HG03025 (cell line): ENCODE results near the gene IER5.

Source experiments
- ATAC-seq: cut with Tn5 transposase; IDR thresholded peaks from one replicate; pipeline ENCODE4 v1.9.1; 2021; ENCODE audit warnings: mild to moderate bottlenecking, moderate library complexity; ENCODE audit not compliant: unreplicated experiment, low FRiP score

The IER5 gene

GRCh38 chr1:181095763-181096184 is 7.3 kb downstream of the IER5 start:
- no peak for ATAC-seq

- ATAC-seq = no peak
Observed at GRCh38 chr1:181097242-181097641, 8.7 kb downstream of the IER5 start.

GRCh38 chr1:181099152-181100014 is 10.9 kb downstream of the IER5 start:
- no peak for ATAC-seq

- no peak for ATAC-seq
Observed at GRCh38 chr1:181100015-181100905, 11.8 kb downstream of the IER5 start.

GRCh38 chr1:181100934-181101333 is 12.4 kb downstream of the IER5 start:
- ATAC-seq = no peak

GRCh38 chr1:181101581-181102226 is 13.2 kb downstream of the IER5 start:
- no peak for ATAC-seq

GRCh38 chr1:181102841-181103240 is 14.3 kb downstream of the IER5 start:
- no peak for ATAC-seq

GRCh38 chr1:181103399-181103798 is 14.9 kb downstream of the IER5 start:
- ATAC-seq = no peak

GRCh38 chr1:181104042-181104789 is 15.7 kb downstream of the IER5 start:
- ATAC-seq = no peak

- peak; percentile 23 for ATAC-seq
Observed at GRCh38 chr1:181104790-181105133, 16.3 kb downstream of the IER5 start.

GRCh38 chr1:181105134-181106021 is 16.9 kb downstream of the IER5 start:
- peak; percentile 70 for ATAC-seq

- ATAC-seq = no peak
Observed at GRCh38 chr1:181106022-181106312, 17.5 kb downstream of the IER5 start.

GRCh38 chr1:181106479-181106878 is 18.0 kb downstream of the IER5 start:
- ATAC-seq = no peak

GRCh38 chr1:181107711-181108110 is 19.2 kb downstream of the IER5 start:
- ATAC-seq = no peak

GRCh38 chr1:181108304-181108867 is 19.9 kb downstream of the IER5 start:
- ATAC-seq = no peak

GRCh38 chr1:181110013-181110412 is 21.5 kb downstream of the IER5 start:
- no peak for ATAC-seq

- ATAC-seq = no peak
Observed at GRCh38 chr1:181111559-181111958, 23.1 kb downstream of the IER5 start.

- no peak for ATAC-seq
Observed at GRCh38 chr1:181112071-181112929, 23.8 kb downstream of the IER5 start.
